ENCODE data around the gene BCL3. TPM values are rescaled to one million over a fixed set of nuclear protein-coding genes. Genes with fewer than 3 reads are reported as not detected.
A peak's percentile ranks its signal among the peaks of the same experiment; 100 is the strongest.

BCL3 gene
- total and polyA plus RNA-seq, 2 of the 13 experiments (the other 11 are each of a cell fraction or from before 2014, with no cell fraction given): 2.3 to 4.0 TPM

DNA sequence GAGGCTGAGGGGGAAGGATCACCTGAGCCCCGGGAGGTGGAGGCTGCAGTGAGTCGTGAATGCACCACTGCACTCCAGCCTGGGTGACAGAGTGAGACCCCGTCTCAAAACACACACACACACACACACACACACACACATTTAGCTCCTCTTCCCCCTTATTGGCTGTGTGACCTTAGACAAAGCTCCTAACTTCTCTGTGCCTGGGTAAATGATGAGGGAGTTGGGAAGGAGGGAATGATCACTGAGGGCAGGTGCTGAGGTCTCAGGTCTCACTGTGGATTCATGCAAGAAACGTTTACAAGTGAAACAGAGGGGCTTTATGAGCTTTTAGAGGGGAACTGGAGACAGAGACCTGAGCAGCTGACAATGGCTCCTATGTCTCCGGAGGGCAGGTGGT, 16.9 kb upstream of the BCL3 start:
- Histone ChIP-seq H2AFZ (ENCODE audit: low read length) (no peak overlapping the region), H3K4me1 (ENCODE audit: insufficient read depth, low read length) (peaks cover 43% of the 10 kb centered on the region), H3K4me2 (ENCODE audit: low read depth, low read length) (no peak overlapping the region), H4K20me1 (ENCODE audit: insufficient read depth, low read length) (no peaks in the 10 kb centered on the region), H3K27ac (ENCODE audit: extremely low read length, insufficient read depth, low read length) (no peak overlapping the region), H3K9me3 (ENCODE audit: low read length) (no peaks in the 10 kb centered on the region), H3K79me2 (ENCODE audit: insufficient read depth, low read length) (no peaks in the 10 kb centered on the region), H3K36me3 (replicated peaks in 1 of 2; ENCODE audit: control insufficient read depth in 1 of 2, insufficient read depth in 2 of 2, low read length in 2 of 2) (no peaks in the 10 kb centered on the region), H3K4me3 (replicated peaks in 1 of 3; ENCODE audit: insufficient read depth in 1 of 3, low read depth in 2 of 3, low read length in 3 of 3) (no peak overlapping the region), H3K9ac (ENCODE audit: insufficient read depth, low read depth, low read length) (no peak overlapping the region), H3K27me3 (ENCODE audit: control insufficient read depth in 1 of 2, insufficient read depth in 2 of 2, low read length in 2 of 2) (no peaks in the 10 kb centered on the region)
- in situ Hi-C loops (cut with HindIII; ENCODE audit: extremely low pct_ligation_motif_present, low pct_unique_long_range_greater_than_20kb) (no loop called here), intact Hi-C loops (cut with micrococcal nuclease; ENCODE audit: unreplicated experiment) (no loop called here)
- BruUV-seq (replicated peaks): no TSS peak
- ATAC-seq: no peak
- ChIA-PET POLR2A (no interaction called here), CTCF (ENCODE audit: low intra/inter-chr PET ratio, low total read pairs) (no interaction called here)
- 26% methylated on average over 5 of the region's 5 CpGs for WGBS (ENCODE audit: low lambda C conversion rate)
- no peak for FAIRE-seq
- DNase-seq (ENCODE audit: low spot score): no peak
- no peak for TF ChIP-seq HNRNPK (IDR thresholded peaks at IDR 0.05; ENCODE audit: low read depth, low read length, poor library complexity, severe bottlenecking)
- no peak for TF ChIP-seq ZNF563 (CRISPR knock-in tag; IDR thresholded peaks at IDR 0.05)
- TF ChIP-seq SYNCRIP (IDR thresholded peaks at IDR 0.05; ENCODE audit: insufficient read depth, low read depth, low read length): no peak
- TF ChIP-seq ZNF768 (CRISPR knock-in tag; IDR thresholded peaks at IDR 0.05): peak; percentile 87

DNA sequence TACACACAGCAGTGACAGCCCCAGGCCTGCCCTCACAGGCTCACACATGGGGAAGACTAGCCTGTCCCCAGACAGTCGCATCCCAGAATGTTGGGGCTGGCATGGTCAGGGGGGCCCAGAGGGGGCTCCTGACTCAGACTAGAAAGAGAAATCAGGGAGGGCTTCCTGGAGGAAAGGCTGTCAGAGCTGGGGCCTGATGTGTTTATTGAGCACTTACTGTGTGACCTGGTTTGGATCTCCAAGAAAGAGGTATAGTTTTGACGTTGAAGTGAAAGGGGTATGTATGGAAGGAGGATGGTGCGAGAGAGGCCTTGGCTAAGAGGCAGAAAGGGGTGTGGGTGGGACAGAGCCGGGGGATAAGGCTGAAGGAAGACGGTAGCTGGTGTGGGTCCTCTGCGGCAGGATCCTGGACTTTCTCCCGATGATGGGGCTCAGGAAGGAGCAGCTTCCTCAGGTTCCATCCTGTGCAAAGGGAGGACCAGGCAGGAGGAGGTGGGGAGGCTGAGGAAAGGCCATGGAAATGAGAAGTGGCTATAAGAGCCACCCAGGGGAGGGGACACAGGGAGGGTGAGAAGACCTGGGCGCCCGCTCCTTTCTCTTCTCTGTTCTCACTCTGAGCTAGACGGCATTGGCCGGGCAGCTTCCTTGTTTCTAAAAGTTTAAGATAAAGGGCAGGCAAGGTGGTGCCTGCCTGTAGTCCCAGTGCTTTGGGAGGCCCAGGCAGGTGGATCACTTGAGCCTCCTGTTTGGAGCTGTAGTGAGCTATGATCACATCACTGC, 16.1 kb upstream of the BCL3 start:
- FAIRE-seq: no peak
- BruUV-seq (replicated peaks): no TSS peak
- H3K27ac ChIP-seq (ENCODE audit: extremely low read length, insufficient read depth, low read length): no peak overlapping the region
- intact Hi-C loops (cut with micrococcal nuclease; ENCODE audit: unreplicated experiment) (no loop called here), in situ Hi-C loops (cut with HindIII; ENCODE audit: extremely low pct_ligation_motif_present, low pct_unique_long_range_greater_than_20kb) (no loop called here)
- H3K79me2 ChIP-seq (ENCODE audit: insufficient read depth, low read length): no peaks in the 10 kb centered on the region
- H2AFZ ChIP-seq (ENCODE audit: low read length): no peak overlapping the region
- no peaks in the 10 kb centered on the region for H3K27me3 ChIP-seq (ENCODE audit: control insufficient read depth in 1 of 2, insufficient read depth in 2 of 2, low read length in 2 of 2)
- no peaks in the 10 kb centered on the region for H3K9me3 ChIP-seq (ENCODE audit: low read length)
- DNase-seq (ENCODE audit: low spot score): no peak
- TF ChIP-seq ZFP36 (IDR thresholded peaks at IDR 0.05; ENCODE audit: borderline replicate concordance, low read depth, low read length, partially characterized antibody) (peak; percentile 81), ZMYM3 (CRISPR knock-in tag; IDR thresholded peaks at IDR 0.05) (0 out of 2 replicates have a peak, but pooled peaks have one; percentile 43), HNRNPK (IDR thresholded peaks at IDR 0.05; ENCODE audit: low read depth, low read length, poor library complexity, severe bottlenecking) (no peak), ZNF124 (CRISPR knock-in tag; IDR thresholded peaks at IDR 0.05) (no peak)
- no peak overlapping the region for H3K4me2 ChIP-seq (ENCODE audit: low read depth, low read length)
- no peak overlapping the region for H3K4me3 ChIP-seq (replicated peaks in 1 of 3; ENCODE audit: insufficient read depth in 1 of 3, low read depth in 2 of 3, low read length in 3 of 3)
- ChIA-PET POLR2A (no interaction called here), CTCF (ENCODE audit: low intra/inter-chr PET ratio, low total read pairs) (no interaction called here)
- H4K20me1 ChIP-seq (ENCODE audit: insufficient read depth, low read length): no peaks in the 10 kb centered on the region
- no peaks in the 10 kb centered on the region for H3K36me3 ChIP-seq (replicated peaks in 1 of 2; ENCODE audit: control insufficient read depth in 1 of 2, insufficient read depth in 2 of 2, low read length in 2 of 2)
- no peak; the same call in 2 of the 3 replicates for ATAC-seq
- H3K4me1 ChIP-seq (ENCODE audit: insufficient read depth, low read length): peaks cover 47% of the 10 kb centered on the region
- WGBS (ENCODE audit: low lambda C conversion rate): 77% methylated on average over 10 of the region's 11 CpGs
- no peak overlapping the region for H3K9ac ChIP-seq (ENCODE audit: insufficient read depth, low read depth, low read length)
